ENCODE measurements around the gene HSPB8. TPM values are rescaled to one million over a fixed set of nuclear protein-coding genes. Genes with fewer than 3 reads are reported as not detected.

HSPB8 gene
- total and polyA plus RNA-seq, 7 donors = 2.1 to 485 (median 311) TPM

DNA sequence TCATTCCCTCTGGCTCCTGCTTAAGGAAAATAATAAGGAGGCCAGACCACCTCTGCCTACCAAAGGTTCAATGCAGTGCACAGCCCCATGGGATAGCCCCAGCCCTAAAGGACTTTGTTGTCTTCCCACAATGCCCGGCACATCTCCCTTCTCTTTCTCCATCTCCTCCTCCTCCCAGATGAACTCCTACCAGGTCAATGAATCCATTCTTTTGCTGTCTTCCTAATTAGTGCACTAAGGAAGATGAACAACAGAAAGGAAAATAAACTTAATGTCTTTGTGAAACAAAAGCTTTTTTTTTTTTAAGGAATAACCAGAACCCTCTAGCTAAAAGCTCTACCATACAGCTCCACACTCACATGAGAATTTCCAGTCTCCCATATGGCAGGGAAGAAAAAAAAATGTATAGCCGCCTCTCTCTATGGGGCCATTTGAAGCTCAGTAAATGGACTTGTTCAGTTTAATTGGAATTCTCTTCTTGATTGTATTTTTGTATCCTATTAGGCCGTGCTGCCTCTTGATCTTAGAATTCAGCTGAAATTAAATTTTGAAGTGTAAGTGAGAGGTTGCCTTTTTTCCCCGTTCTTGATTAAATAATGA lies 41.8 kb upstream of the HSPB8 start:
- Histone ChIP-seq H3K9me3 (peaks cover 0 to 9% (median 2%) of the 10 kb centered on the region in 4 donors), H3K4me3 (no peak overlapping the region), H3K27ac (no peak overlapping the region), H3K4me1 (no peaks in the 10 kb centered on the region), H3K36me3 (no peaks in the 10 kb centered on the region), H3K27me3 (no peaks in the 10 kb centered on the region)
- intact Hi-C loops (cut with DNase I) = no loop called here
- 73 to 79% methylated on average over 4 of the region's 4 CpGs for WGBS, 2 donors
- DNase-seq = no peak
- TF ChIP-seq POLR2AphosphoS5 (IDR thresholded peaks at IDR 0.05) = no peak
- TF ChIP-seq, protein P1, sequence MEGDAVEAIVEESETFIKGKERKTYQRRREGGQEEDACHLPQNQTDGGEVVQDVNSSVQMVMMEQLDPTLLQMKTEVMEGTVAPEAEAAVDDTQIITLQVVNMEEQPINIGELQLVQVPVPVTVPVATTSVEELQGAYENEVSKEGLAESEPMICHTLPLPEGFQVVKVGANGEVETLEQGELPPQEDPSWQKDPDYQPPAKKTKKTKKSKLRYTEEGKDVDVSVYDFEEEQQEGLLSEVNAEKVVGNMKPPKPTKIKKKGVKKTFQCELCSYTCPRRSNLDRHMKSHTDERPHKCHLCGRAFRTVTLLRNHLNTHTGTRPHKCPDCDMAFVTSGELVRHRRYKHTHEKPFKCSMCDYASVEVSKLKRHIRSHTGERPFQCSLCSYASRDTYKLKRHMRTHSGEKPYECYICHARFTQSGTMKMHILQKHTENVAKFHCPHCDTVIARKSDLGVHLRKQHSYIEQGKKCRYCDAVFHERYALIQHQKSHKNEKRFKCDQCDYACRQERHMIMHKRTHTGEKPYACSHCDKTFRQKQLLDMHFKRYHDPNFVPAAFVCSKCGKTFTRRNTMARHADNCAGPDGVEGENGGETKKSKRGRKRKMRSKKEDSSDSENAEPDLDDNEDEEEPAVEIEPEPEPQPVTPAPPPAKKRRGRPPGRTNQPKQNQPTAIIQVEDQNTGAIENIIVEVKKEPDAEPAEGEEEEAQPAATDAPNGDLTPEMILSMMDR (IDR thresholded peaks at IDR 0.05) = no peak
- no peak for TF ChIP-seq EP300 (IDR thresholded peaks at IDR 0.05)
- no peak for TF ChIP-seq POLR2A (IDR thresholded peaks at IDR 0.05)

DNA sequence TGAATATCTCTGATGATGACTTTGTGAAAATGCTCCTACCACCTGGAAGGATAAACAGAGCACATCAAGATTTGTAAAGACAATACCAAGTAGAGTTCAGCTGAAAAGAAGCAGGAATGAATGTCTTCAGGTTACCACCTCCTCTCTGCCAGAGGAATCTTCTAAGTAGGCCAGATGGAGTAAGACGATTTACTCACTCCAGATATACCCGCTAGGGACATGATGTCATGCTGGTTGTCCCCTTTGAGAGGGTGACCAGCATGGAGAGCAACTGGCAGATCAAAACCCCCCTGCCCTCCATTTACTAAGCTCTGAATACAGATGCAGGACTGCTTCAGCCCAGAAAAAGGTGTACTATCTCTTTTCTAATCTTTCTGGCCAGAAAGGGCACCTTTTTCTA lies 39.3 kb upstream of the HSPB8 start:
- 82 to 85% methylated on average over 2 of the region's 2 CpGs for WGBS, 2 donors

DNA sequence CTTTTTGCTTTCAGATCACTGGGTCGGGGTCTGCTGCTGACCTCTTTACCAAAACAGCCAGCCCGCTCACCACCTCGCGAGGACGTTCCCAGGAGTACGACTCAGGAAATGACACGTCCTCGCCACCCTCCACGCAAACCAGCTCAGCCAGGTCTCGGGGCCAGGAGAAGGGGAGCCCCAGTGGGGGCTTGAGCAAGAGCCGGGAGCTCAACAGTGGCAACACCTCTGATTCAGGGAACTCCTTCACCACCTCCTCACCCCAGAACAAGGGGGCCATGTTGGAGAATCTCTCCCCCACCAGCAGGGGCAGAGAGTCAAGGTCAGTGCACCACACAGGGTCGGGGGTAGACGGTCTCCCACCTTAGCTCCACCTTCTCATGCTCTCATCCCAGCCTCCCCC lies 33.4 kb upstream of the HSPB8 start:
- H3K4me1 ChIP-seq = no peaks in the 10 kb centered on the region
- no peaks in the 10 kb centered on the region for H3K9me3 ChIP-seq
- no peak overlapping the region for H3K27ac ChIP-seq
- intact Hi-C loops (cut with DNase I) = no loop called here
- no peak for DNase-seq
- 57 to 74% methylated on average over 13 of the region's 13 CpGs for WGBS, 2 donors
- no peak overlapping the region for H3K4me3 ChIP-seq
- TF ChIP-seq, protein P1 (IDR thresholded peaks at IDR 0.05) = no peak
- TF ChIP-seq POLR2AphosphoS5 (IDR thresholded peaks at IDR 0.05) (no peak), POLR2A (IDR thresholded peaks at IDR 0.05) (no peak), EP300 (IDR thresholded peaks at IDR 0.05) (no peak)
- H3K36me3 ChIP-seq = no peaks in the 10 kb centered on the region
- H3K27me3 ChIP-seq = no peaks in the 10 kb centered on the region

More for the DNA sequence above, 39.3 kb upstream of the HSPB8 start:
- Histone ChIP-seq H3K9me3 (no peaks in the 10 kb centered on the region), H3K4me1 (no peaks in the 10 kb centered on the region), H3K4me3 (no peak overlapping the region), H3K36me3 (no peaks in the 10 kb centered on the region), H3K27me3 (no peaks in the 10 kb centered on the region), H3K27ac (no peak overlapping the region)
- intact Hi-C loops (cut with DNase I) = no loop called here
- DNase-seq = no peak
- TF ChIP-seq, protein P1 (IDR thresholded peaks at IDR 0.05) = no peak

DNA sequence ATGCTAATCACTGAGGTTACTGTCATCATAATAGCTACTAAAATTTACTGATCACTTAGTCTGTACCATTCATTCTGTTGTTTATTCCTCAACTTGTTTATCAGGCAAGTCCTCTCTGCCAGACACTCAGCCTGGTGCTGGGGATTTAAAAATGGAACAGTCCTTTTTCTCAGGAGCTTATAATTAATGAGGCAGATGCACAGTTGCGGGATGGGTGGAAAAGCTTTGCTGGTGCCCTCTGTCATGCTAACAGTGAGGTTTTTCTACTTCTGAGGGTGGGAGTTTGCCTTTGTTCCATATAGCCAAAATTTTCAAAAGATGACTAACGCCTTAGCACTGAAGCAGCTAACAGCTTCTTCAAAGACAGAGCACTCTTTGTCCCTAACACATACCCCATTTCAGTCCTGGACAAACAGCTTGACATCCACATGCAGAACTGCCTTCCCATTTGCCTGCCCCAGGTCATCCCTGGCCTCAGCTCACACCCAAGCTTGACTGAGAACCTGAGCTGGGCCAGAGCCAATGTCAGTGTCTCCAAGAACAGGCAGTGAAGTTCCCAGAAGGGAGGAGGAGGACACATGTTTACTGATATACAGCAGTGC lies 30.8 kb upstream of the HSPB8 start:
- no peaks in the 10 kb centered on the region for H3K36me3 ChIP-seq

More for the DNA sequence above, 30.8 kb upstream of the HSPB8 start:
- no peak overlapping the region for H3K27ac ChIP-seq
- H3K4me1 ChIP-seq = no peaks in the 10 kb centered on the region
- no peaks in the 10 kb centered on the region for H3K27me3 ChIP-seq
- peaks cover 0 to 10% (median 5%) of the 10 kb centered on the region in 4 donors for H3K9me3 ChIP-seq
- no peak overlapping the region for H3K4me3 ChIP-seq
- 72 to 80% methylated on average over 2 of the region's 2 CpGs for WGBS, 2 donors
- intact Hi-C loops (cut with DNase I) = no loop called here
- DNase-seq = no peak
- TF ChIP-seq, protein P1 (IDR thresholded peaks at IDR 0.05) = no peak
- no peak for TF ChIP-seq EP300 (IDR thresholded peaks at IDR 0.05)
- TF ChIP-seq POLR2AphosphoS5 (IDR thresholded peaks at IDR 0.05) = no peak
- TF ChIP-seq POLR2A (IDR thresholded peaks at IDR 0.05) = no peak

Measured in sigmoid colon (tissue), 7 donors.